Fibroblast of skin of right quadriceps (primary cell): ENCODE data around the gene RGS6.

Source experiments
- DNase-seq: peaks from one replicate; pipeline ENCODE4 v3.0.0-alpha.2; 2013

The RGS6 gene

GRCh38 chr14:72418806-72419205 is 486.6 kb downstream of the RGS6 start:
- DNase-seq, result no peak

GRCh38 chr14:72419226-72419775 is 487.1 kb downstream of the RGS6 start:
- DNase-seq, result no peak

GRCh38 chr14:72420749-72421474 is 488.7 kb downstream of the RGS6 start:
- DNase-seq, result peak; percentile 53

DNA sequence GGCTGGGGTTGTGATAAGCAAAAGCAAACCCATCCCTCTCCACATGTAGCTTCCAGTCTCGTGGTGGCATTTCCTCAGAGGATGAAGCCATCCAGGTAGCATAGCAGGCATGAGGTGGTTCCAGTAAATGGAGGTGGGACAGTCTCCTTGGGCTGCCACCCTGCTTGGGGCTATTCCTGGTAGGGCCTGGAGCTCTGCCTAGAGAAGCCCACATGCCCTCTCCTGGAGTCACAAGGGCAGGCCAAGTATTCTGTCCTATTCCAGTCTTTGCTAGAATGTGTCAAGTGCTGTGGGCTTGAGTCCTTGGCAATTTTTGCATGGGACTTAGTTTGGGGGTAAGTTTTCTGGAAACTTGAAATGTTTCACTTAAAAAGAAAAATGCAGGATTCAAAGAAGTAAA is 491.7 kb downstream of the RGS6 start:
- no peak for DNase-seq

GRCh38 chr14:72430457-72430856 is 498.2 kb downstream of the RGS6 start:
- DNase-seq, result no peak

DNA sequence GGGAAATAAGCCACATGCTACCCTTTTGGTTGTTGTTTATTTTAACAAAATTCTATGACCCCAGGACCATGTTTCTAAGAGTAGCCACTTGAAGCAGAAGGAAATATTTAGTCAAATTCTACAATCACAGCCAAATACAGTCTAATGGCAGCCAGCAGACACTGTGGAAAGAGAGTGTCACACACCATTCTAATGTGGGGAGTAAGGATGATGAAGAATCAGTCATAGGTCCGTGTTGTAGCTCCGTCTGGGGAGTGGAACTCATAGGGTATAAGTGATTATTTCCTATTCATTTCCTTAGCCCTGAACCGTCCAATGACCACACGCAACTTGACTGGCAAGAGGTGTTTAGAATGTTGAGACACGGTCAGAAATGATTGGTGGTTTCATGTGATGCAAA is 500.5 kb downstream of the RGS6 start:
- no peak for DNase-seq

DNA sequence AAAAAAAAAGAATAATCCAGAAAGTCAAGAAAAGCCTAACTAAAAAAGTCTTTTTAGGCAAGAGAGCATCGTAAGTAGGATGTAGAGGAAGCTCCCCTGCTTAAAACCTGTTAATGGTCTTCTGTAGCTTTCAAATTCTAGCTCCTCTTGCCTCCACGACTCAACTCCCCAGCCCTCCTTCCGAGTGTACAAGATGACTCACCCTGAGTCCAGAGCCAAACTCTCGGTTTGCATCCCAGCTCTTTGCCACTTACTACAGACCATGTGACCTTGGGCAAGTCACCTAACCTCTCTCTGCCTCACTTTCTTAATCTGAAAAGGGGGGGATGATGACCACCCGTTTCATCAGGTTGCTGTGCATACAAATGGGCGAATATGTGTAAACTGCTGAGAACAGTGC is 501.3 kb downstream of the RGS6 start:
- peak; percentile 18 for DNase-seq

GRCh38 chr14:72434856-72435255 is 502.6 kb downstream of the RGS6 start:
- no peak for DNase-seq

DNA sequence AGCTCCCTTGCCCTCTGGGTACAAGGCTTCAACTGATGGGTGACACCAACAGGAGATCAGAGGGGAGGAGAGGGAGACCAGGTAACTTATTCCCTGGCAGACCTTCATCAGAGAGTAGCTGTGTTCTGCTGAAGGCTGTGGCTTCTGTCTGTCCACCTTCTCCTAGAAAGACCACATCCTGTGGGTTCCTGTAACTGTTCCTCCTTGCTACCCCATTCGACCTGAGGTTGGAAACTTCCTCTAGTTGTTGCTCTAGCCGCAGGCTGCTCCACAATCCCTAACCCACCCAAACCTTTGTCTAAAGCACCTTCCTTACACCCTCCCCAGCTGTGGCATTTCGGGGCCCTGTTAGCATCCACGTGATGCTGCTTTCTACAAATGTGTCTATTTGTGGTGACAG is 507.5 kb downstream of the RGS6 start:
- no peak for DNase-seq

- DNase-seq, result no peak
Observed at GRCh38 chr14:72443256-72443655, 511.0 kb downstream of the RGS6 start.

GRCh38 chr14:72443991-72444441 is 511.8 kb downstream of the RGS6 start:
- DNase-seq, result no peak

- no peak for DNase-seq
Observed at GRCh38 chr14:72444701-72445100, 512.5 kb downstream of the RGS6 start.

DNA sequence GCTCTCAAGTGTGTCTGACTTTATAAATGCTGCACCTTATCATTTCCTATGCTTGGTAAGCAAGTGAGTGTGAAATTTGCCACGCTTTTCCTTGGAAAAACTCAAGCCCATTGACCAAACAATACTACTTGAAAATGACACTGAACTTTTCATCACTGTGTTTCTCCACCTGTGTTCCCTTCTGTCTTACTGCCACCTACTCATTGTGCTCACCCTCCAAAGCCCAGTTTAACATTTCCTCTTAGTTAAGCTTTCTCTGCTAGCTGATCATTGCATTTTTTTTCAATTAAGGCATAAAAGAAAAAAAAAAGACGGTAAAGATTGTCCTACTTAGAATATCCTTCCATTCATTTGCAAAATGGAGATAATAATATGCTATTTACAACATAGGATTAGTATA is 516.0 kb downstream of the RGS6 start:
- DNase-seq, result no peak

DNA sequence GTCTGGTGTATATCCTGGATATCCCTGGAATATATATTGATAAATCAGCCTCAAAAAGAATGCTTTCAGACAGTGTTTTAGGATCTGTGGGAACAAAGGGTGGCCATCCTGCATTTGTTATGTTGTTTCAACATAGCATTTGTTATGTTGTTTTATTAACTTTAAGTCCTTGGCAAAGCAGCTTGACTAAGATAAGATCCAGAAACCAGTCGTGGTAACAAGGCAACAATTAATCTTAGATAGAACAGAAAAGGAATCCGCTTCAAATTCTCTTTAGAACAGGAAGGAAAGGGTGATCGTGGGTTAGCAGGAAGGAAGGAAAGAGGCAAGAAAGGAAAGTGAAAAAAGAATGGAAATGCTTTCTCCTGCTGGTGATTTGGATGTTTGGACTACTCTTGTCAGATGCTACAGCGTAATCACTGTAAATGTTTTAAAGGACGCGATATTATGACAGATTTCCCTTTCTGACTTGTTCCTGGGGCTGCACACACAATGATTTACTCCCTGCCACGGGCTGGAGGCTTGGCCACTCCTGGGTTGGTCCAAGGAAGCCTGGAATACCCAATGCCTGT is 518.3 kb downstream of the RGS6 start:
- no peak for DNase-seq

- DNase-seq, result peak; percentile 32
Observed at GRCh38 chr14:72451054-72451972, 519.1 kb downstream of the RGS6 start.

DNA sequence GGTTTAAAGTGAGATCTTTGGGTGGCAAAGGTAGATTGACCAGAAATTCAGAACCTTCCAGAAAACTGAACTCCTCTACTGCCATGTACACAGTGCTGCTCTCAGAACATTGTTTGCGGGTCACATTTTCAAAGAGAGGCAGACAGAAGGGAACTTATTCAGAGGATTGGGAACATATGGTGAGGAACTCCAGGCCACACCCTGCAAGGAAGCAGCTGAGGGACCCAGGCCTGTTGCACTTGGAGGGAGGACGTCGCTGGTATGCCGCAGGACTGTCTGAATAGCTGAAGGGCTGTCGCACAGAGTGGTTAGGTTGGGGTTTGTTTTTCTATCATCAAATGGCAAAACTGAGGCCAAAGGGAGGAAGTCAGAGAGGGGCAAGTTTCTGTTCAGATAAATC is 520.5 kb downstream of the RGS6 start:
- DNase-seq, result no peak

DNA sequence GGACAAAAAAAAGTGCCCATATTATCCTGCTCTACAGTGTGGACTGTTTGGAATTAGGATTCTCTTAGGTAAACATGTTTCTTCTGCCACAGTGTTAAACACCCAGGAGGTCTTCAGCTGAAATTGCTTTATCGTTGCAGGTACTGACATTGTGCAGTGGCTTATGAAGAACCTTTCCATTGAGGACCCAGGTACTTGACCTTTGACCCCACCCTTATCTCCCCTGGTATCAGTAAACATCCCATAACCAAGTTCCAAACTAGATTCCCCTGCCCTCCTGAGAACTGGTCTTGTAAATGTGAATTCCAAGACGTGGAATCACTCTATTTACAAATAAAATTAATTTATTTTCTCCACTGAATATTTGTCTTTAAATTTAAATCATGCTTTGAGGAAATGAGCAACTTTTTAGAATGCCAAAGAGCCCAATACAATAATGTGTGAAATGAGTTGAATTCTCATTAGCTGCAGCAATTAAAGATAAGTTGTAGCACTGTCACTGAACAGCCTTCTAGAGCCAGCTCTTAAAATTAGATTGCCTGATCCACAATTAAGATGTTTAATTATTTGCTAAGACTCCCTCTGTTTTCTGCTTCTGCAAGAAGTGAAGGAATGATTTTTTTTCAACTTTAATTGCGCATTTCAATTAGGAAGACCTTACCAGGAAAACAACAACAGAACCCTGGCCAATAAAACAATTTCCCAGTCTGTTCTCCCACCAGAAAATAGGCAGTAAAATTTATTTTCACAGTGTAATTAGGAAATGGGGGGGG is 522.3 kb downstream of the RGS6 start:
- no peak for DNase-seq

- DNase-seq, result peak; percentile 29
Observed at GRCh38 chr14:72457641-72458040, 525.4 kb downstream of the RGS6 start.

DNA sequence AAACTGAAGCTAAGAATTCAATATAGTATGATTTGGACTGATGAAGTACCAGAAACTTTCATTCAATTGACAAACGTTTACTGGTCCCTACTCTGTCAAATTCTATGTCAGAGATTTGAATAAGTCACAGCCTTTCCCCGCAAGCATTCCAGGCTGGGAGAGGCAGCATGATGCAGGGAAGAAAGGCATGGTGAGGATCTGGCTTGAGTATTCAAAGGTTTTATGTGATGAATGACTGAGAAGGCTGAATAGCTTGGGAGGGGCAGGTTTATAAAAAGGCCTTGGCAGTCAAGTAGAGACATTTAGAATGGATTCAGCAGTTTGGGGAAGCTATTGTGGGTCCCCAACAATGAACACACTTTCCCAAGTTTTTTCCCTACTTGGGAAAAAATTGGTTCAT is 529.8 kb downstream of the RGS6 start:
- no peak for DNase-seq

DNA sequence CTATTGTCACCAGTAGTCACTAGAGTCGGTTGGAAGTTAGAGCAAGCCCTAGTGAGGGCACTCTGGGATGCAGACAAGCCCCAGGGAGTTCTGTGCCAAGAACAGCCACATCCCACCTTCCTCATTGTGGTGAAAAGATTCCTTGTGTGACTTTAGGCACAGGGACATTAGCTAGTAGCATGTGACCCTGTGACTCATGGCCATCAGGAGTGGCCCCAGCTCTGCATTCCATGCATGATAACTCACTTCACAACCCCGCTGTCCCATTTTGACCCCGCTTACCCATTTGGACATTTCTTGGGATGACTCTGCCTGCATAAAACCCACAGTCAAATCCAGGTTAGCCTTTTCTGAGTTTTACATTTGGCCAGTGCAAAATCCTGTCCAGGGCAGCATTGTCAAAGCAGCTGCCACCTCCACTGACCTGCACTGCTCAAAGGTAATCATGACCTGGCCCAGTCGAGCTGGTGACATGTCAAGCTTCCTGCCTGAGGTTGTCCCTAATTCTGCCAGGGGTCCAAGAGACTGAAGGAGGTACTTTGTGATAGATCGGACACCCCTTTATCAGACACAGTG is 531.1 kb downstream of the RGS6 start:
- no peak for DNase-seq

DNA sequence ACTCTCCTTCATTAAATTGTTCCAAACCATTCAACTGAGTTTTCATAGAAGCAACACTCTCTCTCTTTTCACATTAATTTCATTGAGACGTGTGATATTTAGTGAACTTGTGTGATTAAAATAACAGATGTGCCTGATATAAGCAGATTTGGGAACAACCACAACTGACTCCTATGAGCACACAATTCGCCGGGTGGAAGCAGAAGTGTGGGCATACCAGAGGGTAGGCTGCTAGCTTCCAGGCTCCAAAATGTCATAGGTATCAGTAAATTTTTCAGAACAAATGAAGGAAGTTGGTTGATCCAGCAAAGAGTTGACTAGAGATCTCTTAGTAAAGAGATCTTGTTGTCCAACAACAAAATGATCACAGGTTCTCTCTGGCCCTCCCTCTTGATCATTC is 532.0 kb downstream of the RGS6 start:
- no peak for DNase-seq

- DNase-seq, result no peak
Observed at GRCh38 chr14:72466325-72466724, 534.1 kb downstream of the RGS6 start.
